Smooth muscle cell (in vitro differentiated cells): ENCODE results near the gene PLBD2. TPM values are rescaled to one million over a fixed set of nuclear protein-coding genes. Genes with fewer than 3 reads are reported as not detected.

Source experiments
- DNase-seq: peaks from one replicate; lab custom pipeline; 2025; ENCODE audit not compliant: unreplicated experiment; lab: John Stamatoyannopoulos, UW
- H2AFZ ChIP-seq: fragments of 200-600 bp; sonication (generic); 2 replicates; pipeline ENCODE4 v1.6.0; 2016; ENCODE audit warnings: antibody characterized with exemption, low read depth, mild to moderate bottlenecking
- H3F3A ChIP-seq: fragments of 200-600 bp; sonication (generic); 2 replicates; pipeline ENCODE4 v1.6.0; 2017; ENCODE audit warnings: antibody characterized with exemption, low read depth
- H3K27ac ChIP-seq: fragments of 200-600 bp; sonication (generic); 2 replicates; pipeline ENCODE4 v1.5.1; 2016; ENCODE audit warnings: low read depth, mild to moderate bottlenecking
- H3K27me3 ChIP-seq: fragments of 200-600 bp; sonication (generic); 2 replicates; pipeline ENCODE4 v1.6.1; 2016; ENCODE audit warnings: low read depth, mild to moderate bottlenecking
- H3K36me3 ChIP-seq: fragments of 200-600 bp; sonication (generic); 2 replicates; pipeline ENCODE4 v1.5.1; 2016; ENCODE audit warnings: low read depth
- H3K4me1 ChIP-seq: fragments of 200-600 bp; sonication (generic); 2 replicates; pipeline ENCODE4 v1.5.1; 2016; ENCODE audit warnings: low read depth
- H3K4me2 ChIP-seq: fragments of 200-600 bp; sonication (generic); 2 replicates; pipeline ENCODE4 v1.6.0; 2016; ENCODE audit warnings: mild to moderate bottlenecking
- H3K4me3 ChIP-seq: fragments of 200-600 bp; sonication (generic); 2 replicates; pipeline ENCODE4 v1.5.1; 2016; ENCODE audit warnings: mild to moderate bottlenecking
- H3K79me2 ChIP-seq: fragments of 200-600 bp; sonication (generic); 2 replicates; pipeline ENCODE4 v1.6.0; 2016; ENCODE audit warnings: low read depth, mild to moderate bottlenecking
- H3K9ac ChIP-seq: fragments of 200-600 bp; sonication (generic); 2 replicates; pipeline ENCODE4 v1.6.0; 2016; ENCODE audit warnings: low read depth
- H3K9me3 ChIP-seq: fragments of 200-600 bp; sonication (generic); replicated peaks from 2 replicates; pipeline ENCODE4 v1.5.1; 2016; ENCODE audit warnings: low read depth
- H4K20me1 ChIP-seq: fragments of 200-600 bp; sonication (generic); 2 replicates; pipeline ENCODE4 v1.6.0; 2016; ENCODE audit warnings: low read depth
- WGBS: methylation state at CpG from one replicate; pipeline ENCODE4 v1.1.7; 2016; ENCODE audit warnings: low lambda C conversion rate; 5-methylcytosine and 5-hydroxymethylcytosine counted together
- polyA plus RNA-seq: library from polyadenylated mRNA; unstranded; fragments of >200 nt; fragmentation: Nextera tagmentation; extraction: Ambion mirVana; gene quantifications from 2 replicates; pipeline ENCODE4 v1.2.1, GENCODE V29; 2016
- total RNA-seq: library from RNA; depleted of rRNA; stranded (reverse); fragments of >200 nt; gene quantifications from 2 replicates; pipeline ENCODE4 v1.2.3, GENCODE V29; 2014
- TF ChIP-seq, protein P1 (sequence below): fragments of 200-600 bp; sonication (generic); IDR thresholded peaks from 2 replicates; pipeline ENCODE4 v1.5.1; 2017; ENCODE audit warnings: borderline replicate concordance, mild to moderate bottlenecking, antibody characterized with exemption; ENCODE audit not compliant: insufficient read depth, poor library complexity, severe bottlenecking

PLBD2 gene
- total and polyA plus RNA-seq, 2 experiments from 2014 or later, result 19.6 to 32.9 TPM

DNA sequence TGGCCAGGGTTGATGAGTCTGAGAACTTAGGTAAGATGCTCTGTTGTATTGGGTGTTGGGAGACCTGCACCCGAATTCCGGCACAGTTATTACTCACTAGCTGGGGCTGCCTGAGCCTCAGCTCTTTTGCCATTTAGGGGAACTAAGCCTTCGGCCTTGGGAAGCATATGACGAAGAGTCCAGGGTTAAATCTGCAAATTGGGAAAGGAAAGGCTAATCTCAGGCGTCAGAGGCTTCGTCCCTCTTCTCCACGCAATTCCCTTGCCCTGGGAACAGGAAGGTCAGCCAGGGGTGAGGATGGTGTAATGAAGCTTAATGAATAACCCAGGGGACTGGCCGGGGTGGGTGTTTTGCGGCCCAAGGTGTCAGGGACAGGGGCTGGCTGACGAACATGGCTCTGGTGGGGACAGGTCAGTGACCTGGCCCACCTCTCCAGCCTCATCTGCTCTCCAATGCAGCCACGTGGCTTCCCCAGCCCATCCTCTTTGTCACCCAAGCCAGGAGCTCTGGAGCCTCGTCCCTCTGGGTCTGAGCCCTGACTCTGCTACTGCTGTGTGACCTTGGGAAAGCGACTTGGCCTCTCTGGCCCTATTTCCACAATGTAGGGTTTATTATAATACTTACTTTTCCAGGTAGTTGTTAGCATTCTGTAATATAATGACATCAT, 60.0 kb downstream of the PLBD2 start:
- H2AFZ ChIP-seq, result no peak overlapping the region
- no peaks in the 10 kb centered on the region for H3K27me3 ChIP-seq
- TF ChIP-seq, protein P1, sequence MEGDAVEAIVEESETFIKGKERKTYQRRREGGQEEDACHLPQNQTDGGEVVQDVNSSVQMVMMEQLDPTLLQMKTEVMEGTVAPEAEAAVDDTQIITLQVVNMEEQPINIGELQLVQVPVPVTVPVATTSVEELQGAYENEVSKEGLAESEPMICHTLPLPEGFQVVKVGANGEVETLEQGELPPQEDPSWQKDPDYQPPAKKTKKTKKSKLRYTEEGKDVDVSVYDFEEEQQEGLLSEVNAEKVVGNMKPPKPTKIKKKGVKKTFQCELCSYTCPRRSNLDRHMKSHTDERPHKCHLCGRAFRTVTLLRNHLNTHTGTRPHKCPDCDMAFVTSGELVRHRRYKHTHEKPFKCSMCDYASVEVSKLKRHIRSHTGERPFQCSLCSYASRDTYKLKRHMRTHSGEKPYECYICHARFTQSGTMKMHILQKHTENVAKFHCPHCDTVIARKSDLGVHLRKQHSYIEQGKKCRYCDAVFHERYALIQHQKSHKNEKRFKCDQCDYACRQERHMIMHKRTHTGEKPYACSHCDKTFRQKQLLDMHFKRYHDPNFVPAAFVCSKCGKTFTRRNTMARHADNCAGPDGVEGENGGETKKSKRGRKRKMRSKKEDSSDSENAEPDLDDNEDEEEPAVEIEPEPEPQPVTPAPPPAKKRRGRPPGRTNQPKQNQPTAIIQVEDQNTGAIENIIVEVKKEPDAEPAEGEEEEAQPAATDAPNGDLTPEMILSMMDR, result no peak
- no peak for DNase-seq
- H3K27ac ChIP-seq, result no peak overlapping the region
- no peak overlapping the region for H3K4me3 ChIP-seq
- H3K9me3 ChIP-seq, result no peaks in the 10 kb centered on the region
- H3K4me2 ChIP-seq, result no peak overlapping the region
- H3K4me1 ChIP-seq, result peaks cover 5% of the 10 kb centered on the region
- H3F3A ChIP-seq, result no peaks in the 10 kb centered on the region
- 84% methylated on average over 13 of the region's 13 CpGs for WGBS
- H3K9ac ChIP-seq, result no peak overlapping the region
- no peaks in the 10 kb centered on the region for H3K79me2 ChIP-seq
- no peaks in the 10 kb centered on the region for H3K36me3 ChIP-seq
- H4K20me1 ChIP-seq, result no peaks in the 10 kb centered on the region

DNA sequence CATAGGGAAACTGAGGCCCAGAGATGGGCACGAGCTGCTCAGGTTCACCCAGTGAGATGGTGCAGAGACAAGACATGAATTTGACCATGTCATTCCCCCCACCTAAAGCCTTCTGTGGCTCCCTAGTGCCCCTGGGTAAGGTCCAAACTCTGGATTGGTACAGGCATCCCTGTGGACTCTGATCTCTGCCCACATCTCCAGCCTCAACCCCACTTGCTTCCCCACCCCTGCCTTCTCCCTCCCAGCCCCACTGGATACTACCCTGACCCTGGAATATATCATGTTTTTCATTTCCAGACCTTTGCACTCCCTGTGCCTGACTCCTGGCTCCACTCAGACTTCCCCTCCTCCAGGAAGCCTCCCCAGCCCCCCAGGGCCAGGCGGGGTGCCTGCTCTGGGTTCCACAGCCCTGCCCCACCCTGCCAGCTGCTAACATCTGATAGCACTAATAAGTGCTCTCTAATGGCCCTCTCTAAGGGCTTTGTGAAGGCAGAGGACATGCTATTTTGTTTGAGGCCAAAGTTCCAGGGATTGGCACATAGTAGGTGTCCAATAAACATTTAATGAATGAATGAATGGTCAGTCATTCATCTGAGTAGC, 62.7 kb downstream of the PLBD2 start:
- no peak overlapping the region for H3K4me2 ChIP-seq
- TF ChIP-seq, protein P1, result no peak
- no peak overlapping the region for H3K4me3 ChIP-seq
- no peak overlapping the region for H2AFZ ChIP-seq
- 91% methylated on average over 2 of the region's 2 CpGs for WGBS
- no peaks in the 10 kb centered on the region for H3K27me3 ChIP-seq
- H3K9me3 ChIP-seq, result no peaks in the 10 kb centered on the region
- no peak overlapping the region for H3K27ac ChIP-seq
- no peaks in the 10 kb centered on the region for H4K20me1 ChIP-seq
- no peaks in the 10 kb centered on the region for H3K36me3 ChIP-seq
- H3K79me2 ChIP-seq, result no peaks in the 10 kb centered on the region
- H3K9ac ChIP-seq, result no peak overlapping the region
- peaks cover 5% of the 10 kb centered on the region for H3K4me1 ChIP-seq
- no peaks in the 10 kb centered on the region for H3F3A ChIP-seq
- DNase-seq, result no peak

DNA sequence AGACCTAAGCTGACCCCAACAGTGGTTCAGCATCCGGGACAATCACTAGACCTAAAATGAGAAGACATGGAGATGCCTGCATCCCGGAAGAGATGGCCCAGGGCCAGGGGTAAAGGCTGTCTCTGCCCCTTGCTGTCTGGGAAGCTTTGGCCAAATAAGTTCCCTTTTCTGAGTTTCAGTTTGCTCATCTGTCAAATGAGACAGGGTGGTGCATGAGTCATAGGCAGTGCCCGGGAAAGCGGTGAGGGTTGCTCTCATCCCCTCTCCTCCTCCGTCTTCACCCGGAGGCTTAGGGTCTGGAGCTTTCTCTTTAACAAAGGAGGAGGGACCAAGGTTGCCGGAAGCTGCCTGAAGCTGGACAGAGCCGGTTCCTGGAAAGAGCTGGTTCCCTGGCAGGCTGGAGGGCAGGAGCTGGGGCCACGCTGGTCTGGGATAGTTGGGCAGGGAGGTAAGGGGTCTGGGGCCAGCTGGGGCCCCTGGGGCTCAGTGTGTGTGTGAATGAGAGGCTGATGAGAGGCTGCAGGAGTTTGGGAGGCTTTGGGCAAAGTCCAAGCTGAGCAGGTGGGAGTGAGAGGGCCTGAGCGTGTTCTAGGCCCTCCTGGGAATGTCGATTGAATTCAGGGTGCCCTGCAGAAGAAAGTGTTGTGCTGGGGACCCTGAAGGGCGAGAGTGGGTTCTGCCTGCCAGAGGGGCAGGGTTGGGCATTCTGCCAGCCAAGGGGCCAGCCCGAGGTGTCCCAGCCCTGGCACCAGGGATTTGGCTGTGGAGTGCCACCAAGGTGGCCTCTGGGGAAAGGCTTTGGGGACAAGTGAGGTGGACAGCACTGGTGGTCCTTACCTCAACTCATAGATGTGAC, 63.9 kb downstream of the PLBD2 start, which contains the start of gene SDSL:
TSS of gene SDSL (plus strand) at position 351 of the 856 bp plus-strand sequence. CDS start 5,603 bp downstream, outside the sequence.
- no peaks in the 10 kb centered on the region for H3F3A ChIP-seq
- TF ChIP-seq, protein P1, result no peak
- peak; percentile 5 for DNase-seq
- no peaks in the 10 kb centered on the region for H3K27me3 ChIP-seq
- H4K20me1 ChIP-seq, result no peaks in the 10 kb centered on the region
- no peaks in the 10 kb centered on the region for H3K79me2 ChIP-seq
- no peaks in the 10 kb centered on the region for H3K36me3 ChIP-seq
- H3K9ac ChIP-seq, result no peak within 1 kb of the TSS
- H3K27ac ChIP-seq, result peak within 1 kb of the TSS; percentile 1
- H3K9me3 ChIP-seq, result no peaks in the 10 kb centered on the region
- peak within 1 kb of the TSS; percentile 20 for H2AFZ ChIP-seq
- peak within 1 kb of the TSS; percentile 73 for H3K4me2 ChIP-seq
- H3K4me1 ChIP-seq, result peaks cover 5% of the 10 kb centered on the region
- H3K4me3 ChIP-seq, result peak within 1 kb of the TSS; percentile 43
- 35% methylated on average over 13 of the region's 13 CpGs for WGBS
